GM18507 (cell line): Measurements from ENCODE around the gene AIFM1.

Experiments
- DNase-seq: peaks from one replicate; pipeline ENCODE4 v3.0.0; 2011; ENCODE audit warnings: low read depth; ENCODE audit not compliant: insufficient read length; ENCODE audit errors: extremely low spot score
- FAIRE-seq: peaks from 2 replicates; lab custom pipeline; 2011; peaks lifted over from hg19 to GRCh38; lab: Jason Lieb, UNC

AIFM1 gene

GRCh38 chrX:130165703-130166502, at the start of gene AIFM1:
Gene AIFM1, minus strand, starts transcription at chrX:130165841. Its CDS starts 185 bp downstream, at chrX:130165656.
- FAIRE-seq (peak; percentile 93), DNase-seq (peak; percentile 60)

DNA sequence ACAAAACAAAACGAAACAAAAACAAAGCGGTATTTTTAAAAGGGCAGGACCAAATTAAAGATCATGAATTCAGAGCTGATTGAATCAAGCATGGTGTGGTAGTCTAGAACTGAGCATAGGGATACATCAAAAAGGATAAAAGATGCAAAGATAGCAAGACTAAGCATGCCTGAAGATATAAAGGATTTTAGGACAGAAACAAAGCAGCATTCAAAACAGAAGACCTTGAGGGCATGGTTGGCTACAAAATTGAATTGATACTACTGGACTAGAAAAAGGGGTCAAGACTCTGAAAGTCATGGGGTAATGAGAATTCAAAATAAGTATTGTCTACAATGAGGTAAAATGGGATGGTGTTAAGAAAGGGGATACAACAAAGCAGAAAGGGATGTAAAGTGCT, 47.7 kb upstream of the AIFM1 start:
- FAIRE-seq = no peak
- DNase-seq = no peak

DNA sequence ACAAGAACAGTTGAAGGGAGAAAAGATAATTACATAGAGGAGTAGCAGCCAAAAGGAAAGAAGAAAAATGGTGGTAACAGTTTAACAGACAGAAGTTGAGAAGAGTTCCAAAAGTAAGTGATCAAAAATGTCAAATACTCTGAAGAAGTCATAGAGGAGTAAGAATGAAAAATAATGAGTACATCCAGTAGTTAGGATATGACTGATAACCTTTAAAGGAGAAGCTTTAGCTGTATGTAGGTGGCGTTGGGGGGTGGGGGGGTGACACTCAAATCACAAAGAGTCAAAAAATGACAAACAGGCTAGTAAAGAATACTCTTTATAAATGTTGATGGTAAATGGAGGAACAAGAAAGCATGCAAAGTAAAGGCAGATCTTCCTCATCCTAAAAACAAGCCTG, 46.7 kb upstream of the AIFM1 start:
- DNase-seq = no peak
- no peak for FAIRE-seq

- no peak for FAIRE-seq
Observed at GRCh38 chrX:130211415-130212186, 46.0 kb upstream of the AIFM1 start.

DNA sequence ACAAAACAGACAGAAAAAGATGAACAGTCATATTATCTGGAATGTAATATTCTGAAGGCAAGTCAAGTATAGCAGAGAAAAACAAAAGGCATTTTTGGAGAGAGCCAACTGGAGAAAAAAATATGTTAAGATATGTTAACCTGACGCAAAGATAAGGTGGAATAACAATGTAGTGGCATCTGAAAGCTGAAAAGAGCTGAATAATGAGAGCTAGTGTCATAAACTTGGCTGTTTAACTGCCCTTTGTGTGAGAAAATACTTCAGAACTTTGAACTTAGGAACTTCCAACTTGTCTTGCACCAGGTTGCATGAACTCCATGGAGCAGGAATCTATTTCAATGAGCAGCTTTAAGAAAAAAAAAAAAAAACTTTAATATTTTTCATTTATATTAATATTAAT, 39.0 kb upstream of the AIFM1 start:
- DNase-seq = no peak
- no peak for FAIRE-seq

More at GRCh38 chrX:130211415-130212186, 46.0 kb upstream of the AIFM1 start:
- no peak for DNase-seq

DNA sequence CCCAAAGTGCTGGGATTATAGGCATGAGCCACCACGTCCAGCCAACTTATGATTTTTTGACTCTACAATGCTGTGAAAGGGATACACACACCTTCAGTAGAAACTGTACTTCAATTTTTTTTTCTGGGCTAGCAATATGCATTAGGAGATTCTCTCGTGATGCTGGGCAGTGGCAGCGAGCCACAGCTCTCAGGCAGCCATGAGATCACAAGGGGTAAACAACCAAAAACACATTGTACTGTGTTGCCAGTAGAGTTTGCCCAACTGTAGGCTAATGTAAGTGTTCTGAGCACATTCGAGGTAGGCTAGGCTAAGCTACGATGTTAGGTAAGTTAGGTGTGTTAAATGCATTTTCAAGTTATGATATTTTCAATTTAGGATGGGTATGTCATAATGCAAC, 31.8 kb upstream of the AIFM1 start:
- DNase-seq (no peak), FAIRE-seq (no peak)

GRCh38 chrX:130196466-130196865, 30.8 kb upstream of the AIFM1 start:
- FAIRE-seq (no peak), DNase-seq (no peak)

- FAIRE-seq = no peak
- DNase-seq = no peak
Observed at GRCh38 chrX:130190801-130191200, 25.2 kb upstream of the AIFM1 start.

DNA sequence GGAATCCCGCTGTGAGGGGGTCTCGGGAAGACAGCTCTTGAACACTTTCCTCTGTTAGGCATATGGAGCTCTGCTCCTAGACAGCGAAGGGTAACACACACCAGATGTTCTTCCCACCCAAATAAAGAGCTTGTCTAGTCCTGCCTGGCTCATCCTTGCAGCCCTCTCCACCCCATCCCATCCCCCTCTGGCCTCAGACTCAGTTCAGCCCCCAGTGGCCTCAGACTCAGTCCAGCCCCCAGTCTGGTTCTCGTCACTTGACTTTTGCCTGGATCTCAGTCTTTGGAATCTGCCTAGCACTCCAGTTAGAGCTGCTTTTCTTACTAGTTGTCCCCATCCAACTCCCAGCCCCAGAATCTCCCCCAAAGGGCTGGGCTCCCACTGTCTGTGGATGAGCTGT, 21.0 kb upstream of the AIFM1 start:
- no peak for DNase-seq
- no peak for FAIRE-seq

DNA sequence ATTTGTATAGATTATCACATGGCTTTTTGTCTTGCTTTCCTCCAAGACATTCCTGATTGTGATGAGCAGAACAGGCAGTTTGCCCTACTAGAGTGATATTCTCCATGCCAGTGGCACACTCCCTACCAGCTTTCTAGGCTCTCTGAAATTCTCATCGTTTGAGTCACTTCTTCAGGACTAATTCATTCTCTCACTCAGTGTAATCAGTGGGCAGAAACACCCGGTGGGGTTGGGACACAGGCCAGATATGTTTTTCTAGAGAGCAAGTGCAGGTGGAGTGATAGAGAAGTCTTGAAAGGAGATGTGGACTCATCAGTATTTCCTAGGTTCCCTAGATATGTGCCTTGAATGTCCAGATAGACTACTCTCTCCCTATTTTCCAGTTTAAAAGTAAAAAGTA, 19.2 kb upstream of the AIFM1 start:
- no peak for FAIRE-seq
- no peak for DNase-seq

DNA sequence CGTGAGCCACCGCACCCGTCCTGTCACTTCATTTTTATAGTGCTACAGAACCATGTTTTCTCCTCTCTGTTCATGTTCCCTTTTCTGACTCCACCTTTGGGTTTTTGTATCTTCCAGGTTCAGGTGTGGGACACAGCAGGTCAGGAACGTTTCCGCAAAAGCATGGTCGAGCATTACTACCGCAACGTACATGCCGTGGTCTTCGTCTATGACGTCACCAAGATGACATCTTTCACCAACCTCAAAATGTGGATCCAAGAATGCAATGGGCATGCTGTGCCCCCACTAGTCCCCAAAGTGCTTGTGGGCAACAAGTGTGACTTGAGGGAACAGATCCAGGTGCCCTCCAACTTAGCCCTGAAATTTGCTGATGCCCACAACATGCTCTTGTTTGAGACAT, 18.5 kb upstream of the AIFM1 start:
- FAIRE-seq = no peak

GRCh38 chrX:130179579-130180215, 14.1 kb upstream of the AIFM1 start:
- no peak for DNase-seq

More for the DNA sequence above, 18.5 kb upstream of the AIFM1 start:
- DNase-seq = no peak

GRCh38 chrX:130179170-130179569, 13.5 kb upstream of the AIFM1 start:
- DNase-seq (no peak), FAIRE-seq (no peak)

More at GRCh38 chrX:130179579-130180215, 14.1 kb upstream of the AIFM1 start:
- FAIRE-seq = no peak

GRCh38 chrX:130176942-130177341, 11.3 kb upstream of the AIFM1 start:
- DNase-seq (no peak), FAIRE-seq (no peak)

GRCh38 chrX:130176354-130176776, 10.7 kb upstream of the AIFM1 start:
- FAIRE-seq = peak; percentile 93
- no peak for DNase-seq

- no peak for FAIRE-seq
- DNase-seq = no peak
Observed at GRCh38 chrX:130174937-130175336, 9.3 kb upstream of the AIFM1 start.

GRCh38 chrX:130174045-130174704, 8.5 kb upstream of the AIFM1 start:
- DNase-seq = no peak
- no peak for FAIRE-seq

DNA sequence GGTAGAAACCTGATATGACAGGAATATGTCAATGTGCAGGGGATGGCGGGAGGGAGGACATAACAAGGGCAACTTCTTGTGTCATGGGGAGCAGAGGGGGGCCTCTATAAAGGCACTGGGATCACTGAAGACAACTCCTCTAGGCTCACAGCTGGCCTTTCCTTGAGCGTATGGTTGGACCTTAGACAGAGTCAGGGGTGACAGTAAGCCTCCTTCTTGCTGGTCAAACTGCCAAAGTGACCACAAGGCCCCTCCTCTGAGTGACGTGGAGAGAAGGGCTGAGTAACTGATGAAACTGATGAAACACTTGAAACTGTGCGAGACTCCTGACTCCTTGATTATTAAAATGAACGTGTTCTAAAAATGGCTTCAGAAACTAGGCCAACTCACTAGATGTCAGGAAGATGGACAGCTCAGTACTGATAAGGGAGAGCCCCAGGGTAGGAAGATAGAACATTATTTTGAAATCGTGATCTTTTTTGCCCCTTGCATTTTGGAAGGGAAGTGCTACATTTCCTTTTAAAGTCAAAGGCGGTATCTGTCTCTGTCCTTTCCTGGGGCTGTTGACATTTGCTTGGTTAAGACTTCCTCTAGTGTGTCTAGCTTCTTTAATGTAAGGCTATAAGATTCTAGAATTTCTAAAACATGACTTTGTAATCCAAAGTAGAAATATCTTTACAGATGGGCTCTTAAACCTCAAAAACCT, 7.7 kb upstream of the AIFM1 start:
- peak; percentile 94 for FAIRE-seq

DNA sequence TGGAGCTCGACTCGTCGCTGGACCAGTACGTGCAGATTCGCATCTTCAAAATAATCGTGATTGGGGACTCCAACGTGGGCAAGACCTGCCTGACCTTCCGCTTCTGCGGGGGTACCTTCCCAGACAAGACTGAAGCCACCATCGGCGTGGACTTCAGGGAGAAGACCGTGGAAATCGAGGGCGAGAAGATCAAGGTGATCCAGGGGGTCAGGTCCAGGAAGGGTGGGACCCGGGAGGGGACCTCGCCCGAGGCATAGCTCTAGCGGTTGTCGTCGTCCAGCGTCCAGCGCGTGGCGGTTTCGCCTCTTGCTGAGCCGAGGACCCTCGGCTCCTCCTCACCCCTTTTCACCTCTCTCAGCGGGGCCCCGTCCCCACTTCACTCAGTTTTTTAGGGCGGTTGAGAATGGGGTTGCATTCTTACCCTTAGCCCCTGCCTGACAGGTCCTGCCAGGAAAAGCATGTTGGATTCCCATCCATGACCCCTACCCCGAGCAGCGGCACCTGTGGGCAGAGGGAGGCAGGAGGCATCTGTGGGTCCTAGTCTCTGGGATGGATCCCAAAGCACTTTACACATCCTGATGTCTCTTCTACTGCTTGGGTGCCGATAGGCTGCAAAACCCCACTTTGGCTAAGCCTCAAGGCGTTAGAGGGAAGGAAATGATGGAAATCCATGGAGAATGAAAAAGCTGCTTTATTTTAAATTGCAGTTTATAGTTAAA, 6.6 kb upstream of the AIFM1 start:
- no peak for FAIRE-seq
- DNase-seq = no peak

More for the DNA sequence above, 7.7 kb upstream of the AIFM1 start:
- no peak for DNase-seq
